HG03108 (cell line): ENCODE measurements around the gene AKT1.

Source experiments
- ATAC-seq: cut with Tn5 transposase; IDR thresholded peaks from one replicate; pipeline ENCODE4 v1.9.1; 2021; ENCODE audit warnings: moderate library complexity; ENCODE audit not compliant: unreplicated experiment

The AKT1 gene

DNA sequence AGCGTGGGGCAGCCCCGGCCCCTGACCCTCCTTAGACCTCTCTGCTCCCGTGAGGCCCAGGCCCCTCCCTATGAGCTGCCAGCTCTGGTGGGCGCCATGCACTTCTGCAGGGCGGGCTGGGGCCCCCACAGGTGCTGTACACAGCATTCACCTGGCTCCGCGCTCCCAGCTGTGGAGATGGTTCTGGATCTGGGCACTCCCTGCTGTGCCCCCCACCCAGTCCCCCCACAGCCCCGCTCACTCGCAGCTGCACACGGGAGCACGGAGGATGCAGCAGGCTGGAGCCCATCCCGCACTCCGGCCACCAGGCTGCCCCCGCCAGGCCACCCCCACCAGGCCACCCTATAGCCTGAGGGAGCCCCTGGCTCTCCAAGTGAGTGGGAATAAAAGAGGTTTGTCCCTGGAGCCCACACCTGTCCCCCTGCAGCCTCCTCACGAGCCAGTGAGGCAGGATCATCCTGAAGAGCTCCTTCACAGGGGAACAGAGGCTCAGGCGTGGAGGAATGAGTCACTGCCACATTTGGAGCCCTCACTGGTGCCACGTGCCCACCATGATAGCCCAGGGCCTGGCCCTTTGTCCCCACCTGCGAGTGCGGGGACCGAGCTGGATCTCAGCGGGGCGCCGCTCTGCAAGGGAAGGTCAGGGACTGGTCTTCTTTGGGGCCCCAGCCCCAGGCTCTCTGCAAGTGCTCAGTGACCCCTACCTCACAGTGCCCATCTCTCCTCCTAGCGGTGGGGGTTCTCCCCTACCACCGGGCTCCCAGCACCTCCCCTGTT lies 69.6 kb downstream of the AKT1 start:
- ATAC-seq: no peak

DNA sequence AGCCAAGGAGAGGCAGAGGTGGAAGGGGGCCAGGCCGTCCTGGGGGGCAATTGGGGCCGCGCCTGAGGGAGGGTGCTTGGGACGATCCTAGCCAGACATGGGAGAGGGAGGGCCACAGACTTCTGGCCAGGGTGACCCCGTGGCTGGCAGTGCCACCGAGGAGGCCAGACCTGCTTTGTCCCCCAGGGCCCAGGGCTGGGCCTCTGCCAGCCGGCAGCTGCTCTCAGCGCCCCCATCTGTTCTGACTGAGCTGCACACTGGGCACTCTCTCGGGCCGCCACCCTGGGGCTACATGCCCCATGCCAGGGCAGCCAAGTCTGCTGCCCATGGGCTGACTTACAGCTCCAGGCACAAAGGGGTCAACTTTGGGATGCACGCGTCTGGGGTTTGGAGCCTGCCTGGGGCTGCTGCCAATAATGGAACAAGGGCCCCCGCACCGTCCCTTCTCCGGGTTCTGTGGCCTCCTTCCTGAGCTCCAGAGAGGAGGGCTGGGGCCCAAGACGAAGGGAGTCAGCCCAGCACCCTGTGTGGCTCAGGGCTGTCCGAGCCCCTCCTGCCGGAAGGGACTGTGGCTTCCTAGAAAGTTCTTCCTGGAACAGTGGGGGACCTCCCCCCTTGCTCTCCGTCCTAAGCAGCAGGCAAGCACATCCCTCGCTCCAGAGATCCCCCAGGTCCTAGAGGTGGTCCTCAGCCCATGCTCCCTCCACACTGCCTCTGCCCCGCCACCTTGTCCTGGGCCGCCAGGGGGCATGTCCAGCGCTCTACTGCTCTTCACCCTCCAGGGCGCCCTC lies 70.4 kb downstream of the AKT1 start:
- ATAC-seq: no peak

DNA sequence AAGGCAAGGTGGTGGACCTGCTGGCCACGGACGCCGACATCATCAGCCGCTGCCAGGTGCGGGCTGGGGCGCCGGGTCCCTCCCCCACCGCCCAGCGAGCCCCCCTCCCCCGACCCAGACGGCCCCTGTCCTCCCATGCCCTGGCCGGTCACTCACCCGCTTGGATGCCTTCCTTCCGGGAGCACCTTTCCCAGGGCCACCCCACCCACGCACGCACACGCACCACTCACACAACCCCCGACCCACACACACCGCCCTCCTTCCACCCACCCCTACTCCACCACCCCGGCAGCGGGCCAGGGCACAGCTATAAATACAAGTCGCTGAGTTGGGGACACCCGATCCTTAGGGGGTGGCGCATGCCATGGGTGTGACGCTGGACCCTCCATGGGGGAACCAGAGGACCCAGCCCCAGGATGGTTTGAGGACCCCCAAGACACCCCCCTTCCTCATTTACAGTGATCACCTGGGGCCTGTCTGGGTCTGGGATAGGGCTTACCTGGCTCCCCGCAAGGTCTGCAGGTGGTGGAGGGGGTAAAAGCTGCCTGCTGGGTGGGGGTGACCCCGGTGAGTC lies 71.1 kb downstream of the AKT1 start:
- no peak for ATAC-seq

DNA sequence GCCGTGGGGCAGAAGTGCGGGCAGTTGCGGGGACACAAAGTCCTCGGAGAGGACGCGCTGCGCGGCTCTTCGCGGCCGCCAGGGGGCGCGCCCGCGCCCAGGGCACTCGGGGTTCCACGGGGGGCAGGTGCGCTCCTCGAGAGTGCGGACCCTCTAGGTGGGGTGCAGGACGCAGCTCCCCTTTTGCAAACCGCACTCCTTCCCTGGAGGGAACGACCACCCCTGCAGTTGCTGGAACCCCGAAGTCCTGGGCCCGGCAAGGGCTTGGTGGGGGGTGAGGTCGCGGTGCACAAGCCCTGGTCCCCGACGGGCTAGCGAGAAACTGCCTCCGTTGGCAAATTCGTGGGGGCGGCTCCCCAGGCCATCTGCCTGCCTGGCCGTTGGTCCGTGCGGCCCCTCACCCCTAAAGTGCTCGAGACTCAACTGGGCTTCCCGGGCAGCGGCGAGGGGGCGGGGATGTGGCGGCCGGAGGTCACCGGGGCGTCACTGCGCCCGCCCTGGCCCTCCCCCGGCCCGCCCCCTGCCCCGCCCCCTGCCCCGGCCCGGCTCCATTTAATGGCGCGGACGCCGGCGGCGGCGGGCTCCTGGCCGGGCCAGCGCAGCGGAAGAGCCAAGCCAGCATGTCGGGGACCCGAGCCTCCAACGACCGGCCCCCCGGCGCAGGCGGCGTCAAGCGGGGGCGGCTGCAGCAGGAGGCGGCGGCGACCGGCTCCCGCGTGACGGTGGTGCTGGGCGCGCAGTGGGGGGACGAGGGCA lies 71.7 kb downstream of the AKT1 start, which contains the start of gene ADSS1:
Gene ADSS1, plus strand, starts transcription at position 579 of the 756 bp plus-strand sequence. Its CDS starts 42 bp downstream, at position 621.
- peak; percentile 45 for ATAC-seq

DNA sequence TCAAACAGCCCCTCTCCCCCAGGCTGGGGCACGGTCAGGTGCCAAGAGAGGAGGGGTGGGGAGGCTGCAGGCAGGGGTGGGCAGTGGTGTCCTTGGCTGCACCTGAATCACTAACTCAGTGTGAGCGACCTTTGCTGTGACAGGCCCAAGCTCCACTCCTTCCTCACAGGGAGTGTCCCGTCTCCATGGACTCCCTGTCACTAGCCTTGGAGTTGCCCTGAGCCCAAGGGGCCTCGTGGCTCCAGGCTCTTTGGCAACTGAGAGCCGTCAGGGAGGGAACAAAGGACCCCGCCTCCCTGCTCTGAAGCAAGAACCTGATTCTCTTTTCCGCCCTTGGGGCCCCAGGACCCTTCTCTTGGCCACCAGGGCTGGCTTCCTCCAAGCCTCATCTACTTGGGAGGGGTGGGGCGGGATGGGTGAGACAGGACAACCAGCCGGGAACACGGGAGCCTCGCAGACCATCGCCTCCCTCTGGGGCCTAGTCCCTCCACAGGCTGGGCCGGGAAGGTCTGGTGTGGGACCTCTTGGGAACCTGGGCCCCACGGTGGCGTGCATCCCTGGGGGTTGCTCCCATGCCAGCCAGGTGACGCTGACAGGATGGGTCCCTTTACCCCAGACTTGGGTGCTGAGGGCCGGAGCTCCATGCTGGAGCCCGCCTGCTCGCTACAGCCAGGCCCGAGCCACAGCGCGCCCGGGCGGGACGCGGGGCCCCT lies 72.5 kb downstream of the AKT1 start:
- ATAC-seq: no peak

DNA sequence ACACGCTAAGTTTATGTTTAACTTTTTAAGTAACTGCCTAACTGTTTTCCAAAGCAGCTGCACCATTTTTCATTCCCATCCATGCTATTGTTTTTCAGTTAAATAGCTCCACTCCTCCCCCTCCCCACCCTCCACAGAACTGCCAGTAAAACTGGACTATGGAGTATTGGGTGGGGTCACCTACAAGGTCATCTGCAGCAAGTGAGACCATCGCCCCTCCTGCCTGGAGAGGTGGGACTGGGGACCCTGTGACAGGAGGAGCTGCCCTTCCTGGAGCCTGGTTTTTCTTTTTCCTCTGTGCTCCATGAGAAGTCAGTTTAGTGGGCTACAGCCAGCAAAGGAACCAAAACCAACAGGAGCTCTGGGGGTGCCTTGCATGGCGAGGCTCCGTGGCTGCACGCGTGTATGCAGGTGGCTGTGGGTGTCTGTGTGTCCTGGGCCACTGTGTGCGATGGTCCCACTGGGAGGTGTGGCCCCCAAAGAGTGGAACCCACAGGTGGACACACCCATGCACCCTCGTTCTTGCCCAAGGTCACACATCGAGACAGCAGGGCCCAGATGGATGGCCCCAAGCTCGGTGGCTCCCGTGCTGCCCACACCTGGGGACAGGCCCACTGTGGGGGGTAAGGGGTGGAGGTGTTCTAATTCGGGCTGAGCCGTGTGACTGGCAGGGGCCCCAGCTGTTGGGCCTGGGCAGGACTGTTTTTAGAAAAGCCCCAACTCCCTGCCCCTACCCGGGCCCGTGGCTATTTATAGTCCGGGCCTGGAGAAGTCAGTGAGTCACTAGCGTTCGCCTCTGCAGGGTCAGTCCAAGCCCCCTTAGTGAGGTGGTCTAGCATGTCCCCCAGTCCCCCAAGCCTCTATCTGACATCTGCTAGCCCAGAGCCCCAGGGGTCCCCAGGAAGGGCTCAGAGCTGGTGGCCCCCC lies 73.8 kb downstream of the AKT1 start:
- ATAC-seq: no peak
